ENCODE measurements around the gene TST.

- TF ChIP-seq, protein P1, sequence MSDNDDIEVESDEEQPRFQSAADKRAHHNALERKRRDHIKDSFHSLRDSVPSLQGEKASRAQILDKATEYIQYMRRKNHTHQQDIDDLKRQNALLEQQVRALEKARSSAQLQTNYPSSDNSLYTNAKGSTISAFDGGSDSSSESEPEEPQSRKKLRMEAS (IDR thresholded peaks at IDR 0.05; ENCODE audit: insufficient read depth, insufficient read length) = no peak
- no peak for TF ChIP-seq POLR2A (IDR thresholded peaks at IDR 0.05; ENCODE audit: low read depth, low read length)
These were observed 11.5 kb upstream of the TST start for GRCh38 chr22:37030560-37031281.
